Measurements from ENCODE around the gene RXFP3.

Gene RXFP3

DNA sequence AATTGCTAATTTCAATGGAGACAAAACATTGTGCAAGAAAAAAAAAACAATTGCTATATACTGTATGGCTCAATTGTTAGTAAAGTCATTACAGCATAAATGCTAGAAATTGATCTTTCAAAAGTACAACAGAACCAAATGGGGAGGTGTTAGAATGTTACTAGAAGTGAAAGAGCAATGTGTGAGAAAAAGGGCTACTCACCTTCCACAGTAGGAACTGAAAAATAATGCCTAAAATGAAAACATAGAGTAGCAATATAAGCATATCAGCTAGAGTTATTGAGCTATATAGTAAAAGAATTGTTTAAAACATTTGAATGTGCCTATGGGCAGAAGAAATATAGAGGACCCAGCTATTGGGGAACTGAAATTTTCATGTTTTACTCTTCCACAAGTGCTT is 10.9 kb upstream of the RXFP3 start:
- no peak for TF ChIP-seq ZNF624 (tag by site-specific recombination; IDR thresholded peaks at IDR 0.05)
- TF ChIP-seq ZIC2 (tag by site-specific recombination; IDR thresholded peaks at IDR 0.05): no peak
- TF ChIP-seq, protein P1, sequence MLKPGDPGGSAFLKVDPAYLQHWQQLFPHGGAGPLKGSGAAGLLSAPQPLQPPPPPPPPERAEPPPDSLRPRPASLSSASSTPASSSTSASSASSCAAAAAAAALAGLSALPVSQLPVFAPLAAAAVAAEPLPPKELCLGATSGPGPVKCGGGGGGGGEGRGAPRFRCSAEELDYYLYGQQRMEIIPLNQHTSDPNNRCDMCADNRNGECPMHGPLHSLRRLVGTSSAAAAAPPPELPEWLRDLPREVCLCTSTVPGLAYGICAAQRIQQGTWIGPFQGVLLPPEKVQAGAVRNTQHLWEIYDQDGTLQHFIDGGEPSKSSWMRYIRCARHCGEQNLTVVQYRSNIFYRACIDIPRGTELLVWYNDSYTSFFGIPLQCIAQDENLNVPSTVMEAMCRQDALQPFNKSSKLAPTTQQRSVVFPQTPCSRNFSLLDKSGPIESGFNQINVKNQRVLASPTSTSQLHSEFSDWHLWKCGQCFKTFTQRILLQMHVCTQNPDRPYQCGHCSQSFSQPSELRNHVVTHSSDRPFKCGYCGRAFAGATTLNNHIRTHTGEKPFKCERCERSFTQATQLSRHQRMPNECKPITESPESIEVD (tag by site-specific recombination; IDR thresholded peaks at IDR 0.05): no peak
- TF ChIP-seq, protein P2, sequence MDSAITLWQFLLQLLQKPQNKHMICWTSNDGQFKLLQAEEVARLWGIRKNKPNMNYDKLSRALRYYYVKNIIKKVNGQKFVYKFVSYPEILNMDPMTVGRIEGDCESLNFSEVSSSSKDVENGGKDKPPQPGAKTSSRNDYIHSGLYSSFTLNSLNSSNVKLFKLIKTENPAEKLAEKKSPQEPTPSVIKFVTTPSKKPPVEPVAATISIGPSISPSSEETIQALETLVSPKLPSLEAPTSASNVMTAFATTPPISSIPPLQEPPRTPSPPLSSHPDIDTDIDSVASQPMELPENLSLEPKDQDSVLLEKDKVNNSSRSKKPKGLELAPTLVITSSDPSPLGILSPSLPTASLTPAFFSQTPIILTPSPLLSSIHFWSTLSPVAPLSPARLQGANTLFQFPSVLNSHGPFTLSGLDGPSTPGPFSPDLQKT (IDR thresholded peaks at IDR 0.05; ENCODE audit: borderline replicate concordance, low read depth, low read length): no peak
- no peak for TF ChIP-seq YY2 (tag by site-specific recombination; IDR thresholded peaks at IDR 0.05)
- no peak for TF ChIP-seq WT1 (tag by site-specific recombination; IDR thresholded peaks at IDR 0.05)
- no peak for TF ChIP-seq ZFP37 (tag by site-specific recombination; IDR thresholded peaks at IDR 0.05)
- no peak for TF ChIP-seq ZNF302 (tag by site-specific recombination; IDR thresholded peaks at IDR 0.05; ENCODE audit: low read depth)
- no peak for TF ChIP-seq MEIS1 (CRISPR knock-in tag; IDR thresholded peaks at IDR 0.05; ENCODE audit: borderline replicate concordance)
- no peak for TF ChIP-seq ZNF121 (tag by site-specific recombination; IDR thresholded peaks at IDR 0.05)
- no peak for TF ChIP-seq ZBTB20 (tag by site-specific recombination; IDR thresholded peaks at IDR 0.05)
- no peak for TF ChIP-seq ZNF777 (tag by site-specific recombination; IDR thresholded peaks at IDR 0.05; ENCODE audit: borderline replicate concordance)
- TF ChIP-seq SCRT2 (tag by site-specific recombination; IDR thresholded peaks at IDR 0.05): no peak
- TF ChIP-seq ZNF529 (tag by site-specific recombination; IDR thresholded peaks at IDR 0.05; ENCODE audit: insufficient replicate concordance): no peak
- no peak for TF ChIP-seq ZNF19 (tag by site-specific recombination; IDR thresholded peaks at IDR 0.05; ENCODE audit: low read depth)
- TF ChIP-seq, protein P3, sequence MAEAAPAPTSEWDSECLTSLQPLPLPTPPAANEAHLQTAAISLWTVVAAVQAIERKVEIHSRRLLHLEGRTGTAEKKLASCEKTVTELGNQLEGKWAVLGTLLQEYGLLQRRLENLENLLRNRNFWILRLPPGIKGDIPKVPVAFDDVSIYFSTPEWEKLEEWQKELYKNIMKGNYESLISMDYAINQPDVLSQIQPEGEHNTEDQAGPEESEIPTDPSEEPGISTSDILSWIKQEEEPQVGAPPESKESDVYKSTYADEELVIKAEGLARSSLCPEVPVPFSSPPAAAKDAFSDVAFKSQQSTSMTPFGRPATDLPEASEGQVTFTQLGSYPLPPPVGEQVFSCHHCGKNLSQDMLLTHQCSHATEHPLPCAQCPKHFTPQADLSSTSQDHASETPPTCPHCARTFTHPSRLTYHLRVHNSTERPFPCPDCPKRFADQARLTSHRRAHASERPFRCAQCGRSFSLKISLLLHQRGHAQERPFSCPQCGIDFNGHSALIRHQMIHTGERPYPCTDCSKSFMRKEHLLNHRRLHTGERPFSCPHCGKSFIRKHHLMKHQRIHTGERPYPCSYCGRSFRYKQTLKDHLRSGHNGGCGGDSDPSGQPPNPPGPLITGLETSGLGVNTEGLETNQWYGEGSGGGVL (tag by site-specific recombination; IDR thresholded peaks at IDR 0.05): no peak
- Histone ChIP-seq H3K9me3 (ENCODE audit: control insufficient read depth, insufficient read depth, low read depth, low read length) (no peaks in the 10 kb centered on the region), H3K4me1 (ENCODE audit: control insufficient read depth, insufficient read depth, low read length) (no peaks in the 10 kb centered on the region), H3K27ac (ENCODE audit: extremely low read depth, low read depth, low read length) (no peak overlapping the region), H3K4me3 (ENCODE audit: low read depth, low read length) (no peak overlapping the region), H3K36me3 (ENCODE audit: control insufficient read depth in 2 of 2, insufficient read depth in 1 of 2, low read length in 2 of 2) (no peaks in the 10 kb centered on the region)
- ChIA-PET POLR2A (no interaction called here), CTCF (interaction anchor here (0.7 kb wide), 1 partner anchor 257 kb away, joined by 3 read pairs; no protein-coding TSS in a partner anchor)

DNA sequence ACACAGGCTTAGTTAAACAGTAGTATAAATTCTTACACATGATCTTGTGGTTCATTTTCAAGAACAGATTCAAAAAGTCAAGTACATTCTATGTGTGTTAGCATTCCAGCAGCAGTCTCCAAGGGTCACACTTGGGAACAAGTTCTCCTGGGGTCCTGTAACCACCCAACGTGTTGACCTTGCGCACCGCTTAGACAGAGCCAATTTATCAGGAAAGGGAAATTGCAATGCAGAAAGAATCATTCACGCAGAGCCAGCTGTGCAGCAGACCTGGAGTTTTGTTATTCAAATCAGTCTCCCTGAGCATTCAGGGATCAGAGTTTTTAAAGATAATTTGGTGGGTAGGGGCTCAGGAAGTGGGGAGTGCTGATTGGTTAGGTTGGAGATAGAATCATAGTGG is 8.5 kb upstream of the RXFP3 start:
- Histone ChIP-seq H3K4me1 (ENCODE audit: control insufficient read depth, insufficient read depth, low read length) (no peaks in the 10 kb centered on the region), H3K9me3 (ENCODE audit: control insufficient read depth, insufficient read depth, low read depth, low read length) (no peaks in the 10 kb centered on the region), H3K36me3 (ENCODE audit: control insufficient read depth in 2 of 2, insufficient read depth in 1 of 2, low read length in 2 of 2) (no peaks in the 10 kb centered on the region), H3K4me3 (ENCODE audit: low read depth, low read length) (no peak overlapping the region), H3K27ac (ENCODE audit: extremely low read depth, low read depth, low read length) (no peak overlapping the region)
- POLR2A ChIA-PET: no interaction called here
- CTCF ChIA-PET: interaction anchor here (0.7 kb wide), 1 partner anchor 493 kb away, joined by 3 read pairs; no protein-coding TSS in a partner anchor
- TF ChIP-seq ZNF266 (tag by site-specific recombination; IDR thresholded peaks at IDR 0.05; ENCODE audit: low read depth): no peak
- TF ChIP-seq ZBTB48 (tag by site-specific recombination; IDR thresholded peaks at IDR 0.05): no peak
- TF ChIP-seq, protein P4, sequence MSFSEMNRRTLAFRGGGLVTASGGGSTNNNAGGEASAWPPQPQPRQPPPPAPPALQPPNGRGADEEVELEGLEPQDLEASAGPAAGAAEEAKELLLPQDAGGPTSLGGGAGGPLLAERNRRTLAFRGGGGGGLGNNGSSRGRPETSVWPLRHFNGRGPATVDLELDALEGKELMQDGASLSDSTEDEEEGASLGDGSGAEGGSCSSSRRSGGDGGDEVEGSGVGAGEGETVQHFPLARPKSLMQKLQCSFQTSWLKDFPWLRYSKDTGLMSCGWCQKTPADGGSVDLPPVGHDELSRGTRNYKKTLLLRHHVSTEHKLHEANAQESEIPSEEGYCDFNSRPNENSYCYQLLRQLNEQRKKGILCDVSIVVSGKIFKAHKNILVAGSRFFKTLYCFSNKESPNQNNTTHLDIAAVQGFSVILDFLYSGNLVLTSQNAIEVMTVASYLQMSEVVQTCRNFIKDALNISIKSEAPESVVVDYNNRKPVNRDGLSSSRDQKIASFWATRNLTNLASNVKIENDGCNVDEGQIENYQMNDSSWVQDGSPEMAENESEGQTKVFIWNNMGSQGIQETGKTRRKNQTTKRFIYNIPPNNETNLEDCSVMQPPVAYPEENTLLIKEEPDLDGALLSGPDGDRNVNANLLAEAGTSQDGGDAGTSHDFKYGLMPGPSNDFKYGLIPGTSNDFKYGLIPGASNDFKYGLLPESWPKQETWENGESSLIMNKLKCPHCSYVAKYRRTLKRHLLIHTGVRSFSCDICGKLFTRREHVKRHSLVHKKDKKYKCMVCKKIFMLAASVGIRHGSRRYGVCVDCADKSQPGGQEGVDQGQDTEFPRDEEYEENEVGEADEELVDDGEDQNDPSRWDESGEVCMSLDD (tag by site-specific recombination; IDR thresholded peaks at IDR 0.05): no peak
- TF ChIP-seq, protein P5, sequence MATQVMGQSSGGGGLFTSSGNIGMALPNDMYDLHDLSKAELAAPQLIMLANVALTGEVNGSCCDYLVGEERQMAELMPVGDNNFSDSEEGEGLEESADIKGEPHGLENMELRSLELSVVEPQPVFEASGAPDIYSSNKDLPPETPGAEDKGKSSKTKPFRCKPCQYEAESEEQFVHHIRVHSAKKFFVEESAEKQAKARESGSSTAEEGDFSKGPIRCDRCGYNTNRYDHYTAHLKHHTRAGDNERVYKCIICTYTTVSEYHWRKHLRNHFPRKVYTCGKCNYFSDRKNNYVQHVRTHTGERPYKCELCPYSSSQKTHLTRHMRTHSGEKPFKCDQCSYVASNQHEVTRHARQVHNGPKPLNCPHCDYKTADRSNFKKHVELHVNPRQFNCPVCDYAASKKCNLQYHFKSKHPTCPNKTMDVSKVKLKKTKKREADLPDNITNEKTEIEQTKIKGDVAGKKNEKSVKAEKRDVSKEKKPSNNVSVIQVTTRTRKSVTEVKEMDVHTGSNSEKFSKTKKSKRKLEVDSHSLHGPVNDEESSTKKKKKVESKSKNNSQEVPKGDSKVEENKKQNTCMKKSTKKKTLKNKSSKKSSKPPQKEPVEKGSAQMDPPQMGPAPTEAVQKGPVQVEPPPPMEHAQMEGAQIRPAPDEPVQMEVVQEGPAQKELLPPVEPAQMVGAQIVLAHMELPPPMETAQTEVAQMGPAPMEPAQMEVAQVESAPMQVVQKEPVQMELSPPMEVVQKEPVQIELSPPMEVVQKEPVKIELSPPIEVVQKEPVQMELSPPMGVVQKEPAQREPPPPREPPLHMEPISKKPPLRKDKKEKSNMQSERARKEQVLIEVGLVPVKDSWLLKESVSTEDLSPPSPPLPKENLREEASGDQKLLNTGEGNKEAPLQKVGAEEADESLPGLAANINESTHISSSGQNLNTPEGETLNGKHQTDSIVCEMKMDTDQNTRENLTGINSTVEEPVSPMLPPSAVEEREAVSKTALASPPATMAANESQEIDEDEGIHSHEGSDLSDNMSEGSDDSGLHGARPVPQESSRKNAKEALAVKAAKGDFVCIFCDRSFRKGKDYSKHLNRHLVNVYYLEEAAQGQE (tag by site-specific recombination; IDR thresholded peaks at IDR 0.05): no peak
- no peak for TF ChIP-seq ZNF830 (tag by site-specific recombination; IDR thresholded peaks at IDR 0.05; ENCODE audit: low read depth)
- no peak for TF ChIP-seq MZF1 (tag by site-specific recombination; IDR thresholded peaks at IDR 0.05; ENCODE audit: borderline replicate concordance)
- TF ChIP-seq ZNF629 (tag by site-specific recombination; IDR thresholded peaks at IDR 0.05): no peak
- no peak for TF ChIP-seq ZNF571 (tag by site-specific recombination; IDR thresholded peaks at IDR 0.05)
- no peak for TF ChIP-seq ZNF776 (tag by site-specific recombination; IDR thresholded peaks at IDR 0.05; ENCODE audit: borderline replicate concordance)
- TF ChIP-seq SCRT2 (tag by site-specific recombination; IDR thresholded peaks at IDR 0.05): no peak
- no peak for TF ChIP-seq REPIN1 (tag by site-specific recombination; IDR thresholded peaks at IDR 0.05; ENCODE audit: low read depth)
